ENCODE measurements around the gene TGFB1I1.
"Not testable (repeated sequence)": the region's sequence is repeated elsewhere in the genome, so short reads cannot be mapped to it uniquely, and the experiment has no call there.

Gene TGFB1I1

GRCh38 chr16:31471875-31472708 is at the start of gene TGFB1I1:
Gene TGFB1I1 (plus strand): TSS chr16:31472152. CDS start chr16:31472189, 37 bp downstream.
- DNase-seq (ENCODE audit: low spot score), result no peak

GRCh38 chr16:31423241-31423640 is 48.7 kb upstream of the TGFB1I1 start:
- DNase-seq (ENCODE audit: low spot score), result no peak

- DNase-seq (ENCODE audit: low spot score), result no peak
These were observed 48.2 kb upstream of the TGFB1I1 start for GRCh38 chr16:31423801-31424200.

GRCh38 chr16:31427441-31428278 is 44.3 kb upstream of the TGFB1I1 start:
- peak; percentile 62 for DNase-seq (ENCODE audit: low spot score)

- no peak for DNase-seq (ENCODE audit: low spot score)
These were observed 43.7 kb upstream of the TGFB1I1 start, which contains the start of gene COX6A2 for GRCh38 chr16:31428279-31428597. Gene COX6A2 (minus strand): TSS chr16:31428360. CDS start chr16:31428325, 35 bp downstream.

- DNase-seq (ENCODE audit: low spot score), result no peak
These were observed 43.2 kb upstream of the TGFB1I1 start for GRCh38 chr16:31428638-31429247.

- no peak for DNase-seq (ENCODE audit: low spot score)
These were observed 42.6 kb upstream of the TGFB1I1 start for GRCh38 chr16:31429314-31429713.

GRCh38 chr16:31429796-31430195 is 42.2 kb upstream of the TGFB1I1 start:
- DNase-seq (ENCODE audit: low spot score), result no peak

- no peak for DNase-seq (ENCODE audit: low spot score)
These were observed 41.4 kb upstream of the TGFB1I1 start for GRCh38 chr16:31430380-31431052.

GRCh38 chr16:31435341-31436220 is 36.4 kb upstream of the TGFB1I1 start:
- DNase-seq (ENCODE audit: low spot score), result no peak

- DNase-seq (ENCODE audit: low spot score), result no peak
These were observed 35.5 kb upstream of the TGFB1I1 start for GRCh38 chr16:31436221-31437045.

- no peak for DNase-seq (ENCODE audit: low spot score)
These were observed 33.5 kb upstream of the TGFB1I1 start for GRCh38 chr16:31438414-31438813.

GRCh38 chr16:31439023-31439422 is 32.9 kb upstream of the TGFB1I1 start:
- not testable (repeated sequence) for DNase-seq (ENCODE audit: low spot score)

GRCh38 chr16:31439519-31439918 is 32.4 kb upstream of the TGFB1I1 start:
- DNase-seq (ENCODE audit: low spot score), result no peak

GRCh38 chr16:31440516-31441184 is 31.3 kb upstream of the TGFB1I1 start:
- peak; percentile 47 for DNase-seq (ENCODE audit: low spot score)

- DNase-seq (ENCODE audit: low spot score), result no peak
These were observed 30.0 kb upstream of the TGFB1I1 start for GRCh38 chr16:31441956-31442355.

GRCh38 chr16:31445931-31446330 is 26.0 kb upstream of the TGFB1I1 start:
- DNase-seq (ENCODE audit: low spot score), result not testable (repeated sequence)

- DNase-seq (ENCODE audit: low spot score), result no peak
These were observed 20.8 kb upstream of the TGFB1I1 start for GRCh38 chr16:31451201-31451600.

GRCh38 chr16:31451681-31452351 is 20.1 kb upstream of the TGFB1I1 start:
- DNase-seq (ENCODE audit: low spot score), result peak; percentile 66
